Ovary (tissue), 3 donors: Measurements from ENCODE around the gene PACS2.

Experiments
- CTCF ChIP-seq, 3 donors: fragments of 450-650 bp in 2 of 3; fragments of 200-600 bp in 1 of 3; IDR thresholded peaks; one replicate each; pipeline versions ENCODE4 v1.5.1 to v1.8.0; 2016 to 2022; ENCODE audit warnings: antibody characterized with exemption in 3 of 3, mild to moderate bottlenecking in 1 of 3
- EP300 ChIP-seq: sonication (generic); formaldehyde crosslinking; IDR thresholded peaks from one replicate; pipeline ENCODE4 v1.6.1; 2017; ENCODE audit warnings: antibody characterized with exemption
- POLR2A ChIP-seq: fragments of 450-650 bp; IDR thresholded peaks from one replicate; pipeline ENCODE4 v1.6.1; 2017; ENCODE audit warnings: antibody characterized with exemption, mild to moderate bottlenecking, moderate library complexity
- donor health status: DM: no; HTN: no; CAD: no.

- TF ChIP-seq CTCF (IDR thresholded peaks at IDR 0.05) (no peak), EP300 (no peak), POLR2A (no peak)
Measured at GRCh38 chr14:105355049-105355575, 40.6 kb downstream of the PACS2 start.
